ENCODE data around the gene IGSF3. TPM values are rescaled to one million over a fixed set of nuclear protein-coding genes. Genes with fewer than 3 reads are reported as not detected.

IGSF3 gene
- total and polyA plus RNA-seq, 2 donors (not counting 1 experiment from before 2014, with no cell fraction given), result under 0.01 to 0.02 TPM

- H3K9ac ChIP-seq (ENCODE audit: insufficient read depth, low read length), result no peak overlapping the region
- H2AFZ ChIP-seq (ENCODE audit: low read length), result no peak overlapping the region
- no peak for TF ChIP-seq EZH2 (IDR thresholded peaks at IDR 0.05; ENCODE audit: low read length, missing control alignments)
- TF ChIP-seq, protein P1, sequence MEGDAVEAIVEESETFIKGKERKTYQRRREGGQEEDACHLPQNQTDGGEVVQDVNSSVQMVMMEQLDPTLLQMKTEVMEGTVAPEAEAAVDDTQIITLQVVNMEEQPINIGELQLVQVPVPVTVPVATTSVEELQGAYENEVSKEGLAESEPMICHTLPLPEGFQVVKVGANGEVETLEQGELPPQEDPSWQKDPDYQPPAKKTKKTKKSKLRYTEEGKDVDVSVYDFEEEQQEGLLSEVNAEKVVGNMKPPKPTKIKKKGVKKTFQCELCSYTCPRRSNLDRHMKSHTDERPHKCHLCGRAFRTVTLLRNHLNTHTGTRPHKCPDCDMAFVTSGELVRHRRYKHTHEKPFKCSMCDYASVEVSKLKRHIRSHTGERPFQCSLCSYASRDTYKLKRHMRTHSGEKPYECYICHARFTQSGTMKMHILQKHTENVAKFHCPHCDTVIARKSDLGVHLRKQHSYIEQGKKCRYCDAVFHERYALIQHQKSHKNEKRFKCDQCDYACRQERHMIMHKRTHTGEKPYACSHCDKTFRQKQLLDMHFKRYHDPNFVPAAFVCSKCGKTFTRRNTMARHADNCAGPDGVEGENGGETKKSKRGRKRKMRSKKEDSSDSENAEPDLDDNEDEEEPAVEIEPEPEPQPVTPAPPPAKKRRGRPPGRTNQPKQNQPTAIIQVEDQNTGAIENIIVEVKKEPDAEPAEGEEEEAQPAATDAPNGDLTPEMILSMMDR (conservative IDR thresholded peaks at IDR 0.05 in 1 of 2, IDR thresholded peaks at IDR 0.05 in 1 of 2; ENCODE audit: low read depth in 1 of 2, low read length in 2 of 2), result no peak
- no peaks in the 10 kb centered on the region for H3K36me3 ChIP-seq (ENCODE audit: control insufficient read depth, insufficient read depth, low read length)
- peak; percentile 57 to 99 for DNase-seq (ENCODE audit: low read depth in 2 of 2)
- no peaks in the 10 kb centered on the region for H3K79me2 ChIP-seq (ENCODE audit: control insufficient read depth, insufficient read depth, low read length)
- H4K20me1 ChIP-seq (ENCODE audit: control insufficient read depth, extremely low read depth, insufficient read depth, low read length), result no peaks in the 10 kb centered on the region
- no peaks in the 10 kb centered on the region for H3K9me3 ChIP-seq (ENCODE audit: control insufficient read depth, insufficient read depth, low read depth, low read length)
- H3K27ac ChIP-seq (ENCODE audit: insufficient read depth, low read length), result no peak overlapping the region
- no peaks in the 10 kb centered on the region for H3K4me1 ChIP-seq (ENCODE audit: control insufficient read depth, extremely low read depth, insufficient read depth, low read length)
- no peak overlapping the region for H3K4me2 ChIP-seq (ENCODE audit: extremely low read depth, insufficient read depth, low read length)
- no peak overlapping the region for H3K4me3 ChIP-seq (replicated peaks in 1 of 4; ENCODE audit: control extremely low read depth in 1 of 4, insufficient read depth in 1 of 4, low read depth in 3 of 4, low read length in 4 of 4)
- H3K27me3 ChIP-seq (ENCODE audit: control insufficient read depth, insufficient read depth, low read length), result no peaks in the 10 kb centered on the region
These were observed 111.1 kb downstream of the IGSF3 start for GRCh38 chr1:116556289-116557006.

GRCh38 chr1:116554924-116555323 lies 112.6 kb downstream of the IGSF3 start:
- no peak overlapping the region for H3K4me2 ChIP-seq (ENCODE audit: extremely low read depth, insufficient read depth, low read length)

DNA sequence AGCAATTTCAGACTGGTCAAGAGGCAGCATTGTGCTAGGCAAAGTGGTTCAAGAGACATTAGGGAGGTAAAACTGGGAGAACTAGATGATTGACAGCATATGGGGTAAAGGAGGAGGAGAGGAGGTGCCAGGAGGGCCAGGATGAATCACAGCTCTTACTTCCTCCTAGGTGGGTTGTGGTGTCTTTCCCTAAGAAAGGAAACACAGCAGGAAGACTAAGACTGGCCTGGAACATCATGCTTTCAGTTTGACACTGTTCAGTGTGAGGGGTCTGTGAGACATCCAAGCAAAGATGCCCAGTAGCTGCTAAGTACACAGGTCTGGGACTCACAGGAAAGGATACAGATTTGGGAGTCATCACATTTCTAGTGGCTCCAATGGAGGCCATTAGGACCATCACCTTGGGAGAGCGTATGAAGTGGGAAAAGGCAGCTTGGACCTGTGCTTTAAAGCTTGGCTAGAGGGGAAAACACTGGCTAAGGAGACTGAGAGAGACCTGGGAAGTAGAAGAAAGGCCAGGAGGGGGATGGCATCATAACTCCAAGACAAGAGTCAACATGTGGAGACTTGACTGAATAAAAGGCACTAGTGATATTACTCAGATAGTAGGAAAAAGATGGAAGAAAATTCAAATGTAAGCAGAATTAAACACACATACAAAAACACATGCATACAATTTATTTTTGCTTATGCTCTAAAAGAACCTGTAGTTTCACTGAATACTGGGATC lies 114.0 kb downstream of the IGSF3 start:
- no peak for TF ChIP-seq EZH2 (IDR thresholded peaks at IDR 0.05; ENCODE audit: low read length, missing control alignments)
- TF ChIP-seq, protein P1 (conservative IDR thresholded peaks at IDR 0.05 in 1 of 2, IDR thresholded peaks at IDR 0.05 in 1 of 2; ENCODE audit: low read depth in 1 of 2, low read length in 2 of 2), result no peak
- Histone ChIP-seq H2AFZ (ENCODE audit: low read length) (no peak overlapping the region), H3K9ac (ENCODE audit: insufficient read depth, low read length) (no peak overlapping the region), H3K79me2 (ENCODE audit: control insufficient read depth, insufficient read depth, low read length) (no peaks in the 10 kb centered on the region), H4K20me1 (ENCODE audit: control insufficient read depth, extremely low read depth, insufficient read depth, low read length) (no peaks in the 10 kb centered on the region), H3K36me3 (ENCODE audit: control insufficient read depth, insufficient read depth, low read length) (no peaks in the 10 kb centered on the region), H3K4me2 (ENCODE audit: extremely low read depth, insufficient read depth, low read length) (no peak overlapping the region), H3K9me3 (ENCODE audit: control insufficient read depth, insufficient read depth, low read depth, low read length) (no peaks in the 10 kb centered on the region), H3K27me3 (ENCODE audit: control insufficient read depth, insufficient read depth, low read length) (no peaks in the 10 kb centered on the region), H3K4me1 (ENCODE audit: control insufficient read depth, extremely low read depth, insufficient read depth, low read length) (no peaks in the 10 kb centered on the region), H3K27ac (ENCODE audit: insufficient read depth, low read length) (no peak overlapping the region), H3K4me3 (replicated peaks in 1 of 4; ENCODE audit: control extremely low read depth in 1 of 4, insufficient read depth in 1 of 4, low read depth in 3 of 4, low read length in 4 of 4) (no peak overlapping the region)
- no peak for DNase-seq (ENCODE audit: low read depth in 2 of 2)

More at GRCh38 chr1:116554924-116555323, 112.6 kb downstream of the IGSF3 start:
- TF ChIP-seq EZH2 (IDR thresholded peaks at IDR 0.05; ENCODE audit: low read length, missing control alignments), result no peak
- TF ChIP-seq, protein P1 (conservative IDR thresholded peaks at IDR 0.05 in 1 of 2, IDR thresholded peaks at IDR 0.05 in 1 of 2; ENCODE audit: low read depth in 1 of 2, low read length in 2 of 2), result no peak
- Histone ChIP-seq H3K27me3 (ENCODE audit: control insufficient read depth, insufficient read depth, low read length) (no peaks in the 10 kb centered on the region), H4K20me1 (ENCODE audit: control insufficient read depth, extremely low read depth, insufficient read depth, low read length) (no peaks in the 10 kb centered on the region), H2AFZ (ENCODE audit: low read length) (no peak overlapping the region), H3K79me2 (ENCODE audit: control insufficient read depth, insufficient read depth, low read length) (no peaks in the 10 kb centered on the region), H3K4me1 (ENCODE audit: control insufficient read depth, extremely low read depth, insufficient read depth, low read length) (no peaks in the 10 kb centered on the region), H3K27ac (ENCODE audit: insufficient read depth, low read length) (no peak overlapping the region), H3K9ac (ENCODE audit: insufficient read depth, low read length) (no peak overlapping the region), H3K9me3 (ENCODE audit: control insufficient read depth, insufficient read depth, low read depth, low read length) (no peaks in the 10 kb centered on the region), H3K36me3 (ENCODE audit: control insufficient read depth, insufficient read depth, low read length) (no peaks in the 10 kb centered on the region), H3K4me3 (replicated peaks in 1 of 4; ENCODE audit: control extremely low read depth in 1 of 4, insufficient read depth in 1 of 4, low read depth in 3 of 4, low read length in 4 of 4) (no peak overlapping the region)
- DNase-seq (ENCODE audit: low read depth in 2 of 2), result no peak
